ENCODE data around the gene IFI30. TPM values are rescaled to one million over a fixed set of nuclear protein-coding genes. Genes with fewer than 3 reads are reported as not detected.

Gene IFI30
- total and polyA plus RNA-seq, 4 donors: 60.2 to 130 (median 109) TPM

Small RNA genes within 50 kb of the gene (small RNA-seq; reads per million reads assigned to genes)
- gene IFI30: not detected

Other genes with a start within 250 kb of the IFI30 start
- 10 to 100 TPM; 15.8 to 21.1 TPM for gene CCDC124, start 240.8 kb upstream of the IFI30 start, total RNA-seq
- gene CCDC124, start 240.8 kb upstream of the IFI30 start, polyA plus RNA-seq: 10 to 100 TPM; 43.0 to 59.3 TPM
- gene KCNN1, start 206.7 kb upstream of the IFI30 start, total RNA-seq: under 1 TPM; 0.05 to 0.08 TPM
- under 1 TPM in 1 of 2 donors, not detected in 1; 0.05 TPM for gene KCNN1, start 206.7 kb upstream of the IFI30 start, polyA plus RNA-seq
- 10 to 100 TPM in 1 of 2 donors, 1 to 10 TPM in 1; 7.6 to 32.3 TPM for gene ARRDC2, start 165.6 kb upstream of the IFI30 start, total RNA-seq
- 1 to 10 TPM; 2.7 to 5.3 TPM for gene ARRDC2, start 165.6 kb upstream of the IFI30 start, polyA plus RNA-seq
- gene IL12RB1, start 86.9 kb upstream of the IFI30 start, total RNA-seq: 1 to 10 TPM; 1.3 to 2.4 TPM
- under 1 TPM; 0.43 to 0.90 TPM for gene IL12RB1, start 86.9 kb upstream of the IFI30 start, polyA plus RNA-seq
- 10 to 100 TPM in 1 of 2 donors, 1 to 10 TPM in 1; 8.6 to 10.6 TPM for gene MAST3, start 76.0 kb upstream of the IFI30 start, total RNA-seq
- gene MAST3, start 76.0 kb upstream of the IFI30 start, polyA plus RNA-seq: 1 to 10 TPM; 4.3 to 4.7 TPM
- gene PIK3R2, start 20.6 kb upstream of the IFI30 start, total RNA-seq: 10 to 100 TPM in 1 of 2 donors, 1 to 10 TPM in 1; 9.1 to 37.8 TPM
- gene PIK3R2, start 20.6 kb upstream of the IFI30 start, polyA plus RNA-seq: 1 to 10 TPM; 1.5 to 6.2 TPM
- 10 to 100 TPM in 1 of 2 donors, 1 to 10 TPM in 1; 3.6 to 12.1 TPM for gene MPV17L2, start 19.4 kb downstream of the IFI30 start, total RNA-seq
- 10 to 100 TPM; 16.1 to 28.0 TPM for gene MPV17L2, start 19.4 kb downstream of the IFI30 start, polyA plus RNA-seq
- under 1 TPM; 0.33 to 0.84 TPM for gene RAB3A, start 30.2 kb downstream of the IFI30 start, total RNA-seq
- 1 to 10 TPM in 1 of 2 donors, under 1 TPM in 1; 0.74 to 1.7 TPM for gene RAB3A, start 30.2 kb downstream of the IFI30 start, polyA plus RNA-seq
- gene PDE4C, start 52.6 kb downstream of the IFI30 start, total RNA-seq: under 1 TPM; 0.51 to 0.75 TPM
- gene PDE4C, start 52.6 kb downstream of the IFI30 start, polyA plus RNA-seq: under 1 TPM in 1 of 2 donors, not detected in 1; 0.23 TPM
- 1 to 10 TPM in 1 of 2 donors, under 1 TPM in 1; 0.19 to 2.4 TPM for gene IQCN, start 100.6 kb downstream of the IFI30 start, total RNA-seq
- under 1 TPM; 0.43 to 0.64 TPM for gene IQCN, start 100.6 kb downstream of the IFI30 start, polyA plus RNA-seq
- 100 to 1,000 TPM in 1 of 2 donors, 10 to 100 TPM in 1; 36.9 to 103 TPM for gene JUND, start 107.8 kb downstream of the IFI30 start, total RNA-seq
- 10 to 100 TPM; 12.8 to 46.7 TPM for gene JUND, start 107.8 kb downstream of the IFI30 start, polyA plus RNA-seq
- 100 to 1,000 TPM in 1 of 2 donors, 10 to 100 TPM in 1; 42.4 to 100 TPM for gene LSM4, start 149.3 kb downstream of the IFI30 start, total RNA-seq
- 10 to 100 TPM; 68.4 to 81.9 TPM for gene LSM4, start 149.3 kb downstream of the IFI30 start, polyA plus RNA-seq
- 10 to 100 TPM; 21.5 to 48.3 TPM for gene PGPEP1, start 166.8 kb downstream of the IFI30 start, total RNA-seq
- gene PGPEP1, start 166.8 kb downstream of the IFI30 start, polyA plus RNA-seq: 10 to 100 TPM; 15.8 to 30.8 TPM
- 10 to 100 TPM in 1 of 2 donors, under 1 TPM in 1; 0.42 to 11.6 TPM for gene GDF15, start 212.3 kb downstream of the IFI30 start, total RNA-seq
- 1 to 10 TPM; 6.7 to 7.7 TPM for gene GDF15, start 212.3 kb downstream of the IFI30 start, polyA plus RNA-seq
- 10 to 100 TPM in 1 of 2 donors, 1 to 10 TPM in 1; 7.9 to 13.4 TPM for gene LRRC25, start 223.8 kb downstream of the IFI30 start, total RNA-seq
- 1 to 10 TPM; 2.3 to 5.8 TPM for gene LRRC25, start 223.8 kb downstream of the IFI30 start, polyA plus RNA-seq
- 10 to 100 TPM in 1 of 2 donors, 1 to 10 TPM in 1; 6.4 to 19.0 TPM for gene SSBP4, start 245.6 kb downstream of the IFI30 start, total RNA-seq
- 10 to 100 TPM in 1 of 2 donors, 1 to 10 TPM in 1; 4.0 to 16.6 TPM for gene SSBP4, start 245.6 kb downstream of the IFI30 start, polyA plus RNA-seq